Aorta (tissue), 5 donors: Measurements from ENCODE around the gene VSIG10L. TPM values are rescaled to one million over a fixed set of nuclear protein-coding genes. Genes with fewer than 3 reads are reported as not detected.
A peak's percentile ranks its signal among the peaks of the same experiment; 100 is the strongest.

Source experiments
- ATAC-seq: fragments of 200-7000 bp; cut with Tn5 transposase; one replicate; pipeline ENCODE4 v1.9.1; 2022; ENCODE audit warnings: moderate library complexity; ENCODE audit not compliant: low FRiP score
- DNase-seq, 2 donors: peaks; one replicate each; pipeline ENCODE4 v3.0.0-alpha.2; 2020
- H3K27ac ChIP-seq, 2 donors: one replicate each; pipeline ENCODE4 v1.5.1; 2013; ENCODE audit warnings: low read length in 2 of 2, mild to moderate bottlenecking in 2 of 2, moderate library complexity in 2 of 2, control low read depth in 1 of 2, inconsistent platforms in 1 of 2, low read depth in 1 of 2
- H3K27me3 ChIP-seq, 2 donors: one replicate each; pipeline ENCODE4 v1.6.1; 2013; ENCODE audit warnings: control low read depth in 1 of 2, low read length in 1 of 2, mild to moderate bottlenecking in 1 of 2, moderate library complexity in 1 of 2; ENCODE audit not compliant: insufficient read depth in 2 of 2, control insufficient read depth in 1 of 2
- H3K36me3 ChIP-seq, 2 donors: one replicate each; pipeline ENCODE4 v1.6.1; 2013; ENCODE audit warnings: control low read depth in 1 of 2, low read length in 1 of 2, mild to moderate bottlenecking in 1 of 2; ENCODE audit not compliant: insufficient read depth in 2 of 2, control insufficient read depth in 1 of 2
- H3K4me1 ChIP-seq, 2 donors: one replicate each; pipeline ENCODE4 v1.6.1; 2013; ENCODE audit warnings: low read length in 2 of 2, control low read depth in 1 of 2, mild to moderate bottlenecking in 1 of 2, moderate library complexity in 1 of 2; ENCODE audit not compliant: insufficient read depth in 2 of 2, control insufficient read depth in 1 of 2
- H3K4me3 ChIP-seq, 2 donors: one replicate each; pipeline ENCODE4 v1.5.1; 2013; ENCODE audit warnings: low read length in 2 of 2, control low read depth in 1 of 2, mild to moderate bottlenecking in 1 of 2
- H3K9me3 ChIP-seq: one replicate; pipeline ENCODE4 v1.6.1; 2013; ENCODE audit warnings: mild to moderate bottlenecking, low read length; ENCODE audit not compliant: control insufficient read depth
- WGBS, 2 donors: extraction: QIAGEN DNeasy Blood & Tissue Kit; methylation state at CpG; one replicate each; pipeline ENCODE4 v1.1.7; 2013; 5-methylcytosine and 5-hydroxymethylcytosine counted together
- intact Hi-C, 2 donors: fragments of 100-400 bp; cut with DNase I; formaldehyde crosslinking; loops; one replicate each; pipeline versions ENCODE4 v1.14.2 to v1.15.0; 2022
- polyA plus RNA-seq, 2 donors: library from polyadenylated mRNA; stranded (reverse); fragments of 200-250 nt; gene quantifications; one replicate each; pipeline ENCODE4 v1.2.3, GENCODE V29; 2013
- total RNA-seq, 2 donors: library from RNA; stranded (reverse); fragmentation: NEBNext Ultra II Directional; extraction: Animal tissue kit (Norgen Biotek cat#: 25700); gene quantifications; one replicate each; pipeline ENCODE4 v1.2.1, GENCODE V29; 2021
- donor health status: healthy with polysubstance abuse.
- donor health status: Bipolar disorder and iron deficiency.
- donor health status: DM: no; HTN: no; CAD: no.
- donor health status: DM: no; HTN: no; CAD: no.
- donor health status: DM: yes; HTN: yes; CAD: no.

The VSIG10L gene
- total and polyA plus RNA-seq, 4 donors: 0.25 to 7.2 (median 1.9) TPM

GRCh38 chr19:51333836-51334460 lies 8.0 kb downstream of the VSIG10L start:
- ATAC-seq (no peak), DNase-seq (peak in 1 of 2 donors; percentile 48)
- 90 to 91% methylated on average over 13 of the region's 13 CpGs for WGBS, 2 donors
- no peaks in the 10 kb centered on the region for H3K36me3 ChIP-seq
- H3K4me3 ChIP-seq: no peak overlapping the region
- intact Hi-C loops: loop anchor here in 1 of 2 donors (10.0 kb wide), 2 partner anchors 241 to 351 kb away; partner anchors contain the start of gene ZNF175
- no peak overlapping the region for H3K27ac ChIP-seq
- no peaks in the 10 kb centered on the region for H3K27me3 ChIP-seq
- H3K9me3 ChIP-seq: peaks cover 4% of the 10 kb centered on the region
- H3K4me1 ChIP-seq: no peaks in the 10 kb centered on the region

GRCh38 chr19:51331716-51332115 lies 10.2 kb downstream of the VSIG10L start:
- H3K27me3 ChIP-seq: no peaks in the 10 kb centered on the region
- no peak overlapping the region for H3K27ac ChIP-seq
- intact Hi-C loops: loop anchor here in 1 of 2 donors (10.0 kb wide), 2 partner anchors 243 to 353 kb away; partner anchors contain the start of gene ZNF175
- ATAC-seq: no peak
- DNase-seq: no peak
- 72 to 85% methylated on average over 6 of the region's 6 CpGs for WGBS, 2 donors
- no peaks in the 10 kb centered on the region for H3K4me1 ChIP-seq
- H3K9me3 ChIP-seq: peaks cover 4% of the 10 kb centered on the region
- no peaks in the 10 kb centered on the region for H3K36me3 ChIP-seq
- H3K4me3 ChIP-seq: no peak overlapping the region

GRCh38 chr19:51331193-51331592 lies 10.7 kb downstream of the VSIG10L start:
- intact Hi-C loops: loop anchor here in 1 of 2 donors (10.0 kb wide), 2 partner anchors 244 to 354 kb away; partner anchors contain the start of gene ZNF175
- Histone ChIP-seq H3K36me3 (no peaks in the 10 kb centered on the region), H3K27me3 (no peaks in the 10 kb centered on the region), H3K27ac (no peak overlapping the region), H3K4me1 (no peaks in the 10 kb centered on the region), H3K9me3 (peaks cover 4% of the 10 kb centered on the region), H3K4me3 (no peak overlapping the region)
- ATAC-seq (no peak), DNase-seq (peak in 1 of 2 donors; percentile 14)
- WGBS, 2 donors: 79 to 80% methylated on average over 3 of the region's 3 CpGs

- Histone ChIP-seq H3K4me1 (no peaks in the 10 kb centered on the region), H3K27ac (no peak overlapping the region), H3K4me3 (no peak overlapping the region), H3K36me3 (no peaks in the 10 kb centered on the region), H3K27me3 (no peaks in the 10 kb centered on the region), H3K9me3 (peaks cover 4% of the 10 kb centered on the region)
- ATAC-seq (no peak), DNase-seq (no peak)
- intact Hi-C loops: loop anchor here in 1 of 2 donors (10.0 kb wide), 2 partner anchors 244 to 354 kb away; partner anchors contain the start of gene ZNF175
- 96% methylated on average over 4 of the region's 4 CpGs for WGBS, 2 donors
Observed at GRCh38 chr19:51330366-51330765, 11.6 kb downstream of the VSIG10L start.

- Histone ChIP-seq H3K4me1 (no peaks in the 10 kb centered on the region), H3K27ac (no peak overlapping the region), H3K4me3 (no peak overlapping the region), H3K27me3 (no peaks in the 10 kb centered on the region), H3K9me3 (peaks cover 4% of the 10 kb centered on the region), H3K36me3 (no peaks in the 10 kb centered on the region)
- DNase-seq (peak in 1 of 2 donors; percentile 61), ATAC-seq (no peak)
- intact Hi-C loops: no loop called here
- 89 to 94% methylated on average over 5 of the region's 5 CpGs for WGBS, 2 donors
Observed at GRCh38 chr19:51329411-51329810, 12.5 kb downstream of the VSIG10L start.

- Histone ChIP-seq H3K4me1 (no peaks in the 10 kb centered on the region), H3K9me3 (peaks cover 4% of the 10 kb centered on the region), H3K4me3 (no peak overlapping the region), H3K27ac (no peak overlapping the region), H3K27me3 (no peaks in the 10 kb centered on the region), H3K36me3 (no peaks in the 10 kb centered on the region)
- WGBS, 2 donors: 3% methylated on average over 73 to 75 of the region's 75 CpGs
- intact Hi-C loops: no loop called here
- DNase-seq: peak; percentile 74 to 85
- peak; percentile 69 for ATAC-seq
Observed at GRCh38 chr19:51327066-51328001, 14.6 kb downstream of the VSIG10L start.

GRCh38 chr19:51326216-51327065 lies 15.5 kb downstream of the VSIG10L start:
- Histone ChIP-seq H3K36me3 (no peaks in the 10 kb centered on the region), H3K4me1 (no peaks in the 10 kb centered on the region), H3K4me3 (no peak overlapping the region), H3K27me3 (no peaks in the 10 kb centered on the region), H3K9me3 (peaks cover 4% of the 10 kb centered on the region), H3K27ac (no peak overlapping the region)
- no peak for ATAC-seq
- 13 to 14% methylated on average over 35 to 36 of the region's 36 CpGs for WGBS, 2 donors
- DNase-seq: peak in 1 of 2 donors; percentile 71
- intact Hi-C loops: no loop called here
